Liver (tissue), 3 donors: Measurements from ENCODE around the gene THBS2.

Experiments used
- CTCF ChIP-seq: fragments of 150-350 bp; IDR thresholded peaks from 2 replicates; pipeline ENCODE4 v1.5.1; 2017; ENCODE audit warnings: improper control_type of control experiment, low read depth, low read length; ENCODE audit not compliant: missing input control
- EGR1 ChIP-seq, 2 donors: IDR thresholded peaks; 2 replicates each; pipeline ENCODE4 v1.6.1; 2016 to 2018; ENCODE audit warnings: antibody characterized with exemption in 2 of 2, low read depth in 2 of 2
- FOXA2 ChIP-seq: IDR thresholded peaks from 2 replicates; pipeline ENCODE4 v1.6.1; 2016; ENCODE audit warnings: antibody characterized with exemption
- GABPA ChIP-seq, 2 donors: IDR thresholded peaks in 1 of 2; conservative IDR thresholded peaks in 1 of 2; 2 replicates each; pipeline ENCODE4 v1.6.1; 2016; ENCODE audit warnings: antibody characterized with exemption in 2 of 2, mild to moderate bottlenecking in 1 of 2, moderate library complexity in 1 of 2
- HNF4A ChIP-seq, 2 donors: conservative IDR thresholded peaks; 2 replicates each; pipeline ENCODE4 v1.6.1; 2016; ENCODE audit warnings: antibody characterized with exemption in 2 of 2, mild to moderate bottlenecking in 2 of 2
- HNF4G ChIP-seq: IDR thresholded peaks from 2 replicates; pipeline ENCODE4 v1.6.1; 2016; ENCODE audit warnings: antibody characterized with exemption
- JUND ChIP-seq, 2 donors: IDR thresholded peaks; 2 replicates each; pipeline ENCODE4 v1.6.1; 2016; ENCODE audit warnings: antibody characterized with exemption in 2 of 2
- MAX ChIP-seq: IDR thresholded peaks from 2 replicates; pipeline ENCODE4 v1.6.1; 2016; ENCODE audit warnings: antibody characterized with exemption
- NR2F2 ChIP-seq: IDR thresholded peaks from 2 replicates; pipeline ENCODE4 v1.6.1; 2016; ENCODE audit warnings: antibody characterized with exemption
- RAD21 ChIP-seq, 2 donors: IDR thresholded peaks; 2 replicates each; pipeline ENCODE4 v1.6.1; 2016; ENCODE audit warnings: antibody characterized with exemption in 2 of 2, mild to moderate bottlenecking in 2 of 2
- SP1 ChIP-seq: IDR thresholded peaks from 2 replicates; pipeline ENCODE4 v1.6.1; 2018; ENCODE audit warnings: antibody characterized with exemption, mild to moderate bottlenecking
- TAF1 ChIP-seq: conservative IDR thresholded peaks from 2 replicates; pipeline ENCODE4 v1.6.1; 2016; ENCODE audit warnings: antibody characterized with exemption, mild to moderate bottlenecking
- YY1 ChIP-seq: IDR thresholded peaks from 2 replicates; pipeline ENCODE4 v1.6.1; 2016; ENCODE audit warnings: antibody characterized with exemption, mild to moderate bottlenecking
- ZBTB33 ChIP-seq: IDR thresholded peaks from 2 replicates; pipeline ENCODE4 v1.6.1; 2016; ENCODE audit warnings: antibody characterized with exemption
- donor health status: healthy.
- donor health status: healthy.

DNA sequence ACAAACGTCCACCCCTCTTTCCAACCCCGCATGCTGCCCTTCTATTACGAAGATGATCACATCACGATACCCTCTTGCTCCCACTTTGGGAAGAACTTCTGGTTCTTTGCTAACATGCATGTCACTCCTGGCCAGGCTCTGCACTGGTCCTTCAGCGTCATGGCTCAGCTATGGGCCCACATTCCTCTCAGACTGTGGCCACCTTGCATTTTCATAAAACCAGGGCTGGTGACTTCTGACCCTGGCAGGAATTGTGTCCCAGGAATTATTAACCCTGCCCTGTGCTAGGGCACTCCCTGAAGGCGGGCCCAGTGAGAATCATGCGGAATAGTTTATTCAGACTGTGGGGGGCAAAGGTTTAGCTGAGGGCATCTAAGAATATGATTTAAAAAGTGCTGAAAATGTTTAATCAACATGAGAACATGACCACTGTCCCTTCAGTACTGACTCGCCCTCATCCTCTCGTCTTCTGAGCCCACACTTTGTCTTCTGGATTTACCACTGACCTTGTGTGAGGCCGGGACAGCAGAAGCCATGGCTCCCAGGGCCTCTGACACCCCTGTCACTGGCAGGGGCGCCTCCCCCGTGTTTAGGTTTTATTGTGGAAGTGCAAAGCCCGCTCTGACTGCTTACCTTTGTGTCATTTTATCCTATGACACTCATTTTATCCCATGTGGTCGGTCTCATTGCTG is 38.1 kb upstream of the THBS2 start:
- no peak for TF ChIP-seq CTCF
- no peak for TF ChIP-seq RAD21 (IDR thresholded peaks at IDR 0.05)
- no peak for TF ChIP-seq NR2F2
- no peak for TF ChIP-seq SP1
- no peak for TF ChIP-seq TAF1
- no peak for TF ChIP-seq ZBTB33
- no peak for TF ChIP-seq HNF4A (conservative IDR thresholded peaks at IDR 0.05)
- TF ChIP-seq EGR1 (IDR thresholded peaks at IDR 0.05; ENCODE audit: low read depth in 2 of 2), result no peak
- TF ChIP-seq HNF4G, result no peak
- TF ChIP-seq JUND (IDR thresholded peaks at IDR 0.05), result no peak
- no peak for TF ChIP-seq GABPA (IDR thresholded peaks at IDR 0.05 in 1 of 2, conservative IDR thresholded peaks at IDR 0.05 in 1 of 2)
- TF ChIP-seq MAX, result no peak
- TF ChIP-seq YY1, result no peak
- no peak for TF ChIP-seq FOXA2
